AG10803 (cell line): Measurements from ENCODE around the gene LCE1F.

Experiments
- DNase-seq: peaks from one replicate; pipeline ENCODE4 v3.0.0; 2010; ENCODE audit warnings: low read depth
- H3K4me3 ChIP-seq: 2 replicates; pipeline ENCODE4 v1.5.1; 2011; ENCODE audit warnings: mild to moderate bottlenecking, low read length, control low read depth
- CTCF ChIP-seq: conservative IDR thresholded peaks from 2 replicates; pipeline ENCODE4 v1.5.1; 2011; ENCODE audit warnings: mild to moderate bottlenecking, low read length, control low read depth, inconsistent platforms

The LCE1F gene

GRCh38 chr1:152824964-152825363, 50.0 kb downstream of the LCE1F start:
- DNase-seq, result no peak
- no peak for TF ChIP-seq CTCF
- no peak overlapping the region for H3K4me3 ChIP-seq
